Measurements from ENCODE around the gene IL15RA. TPM values are rescaled to one million over a fixed set of nuclear protein-coding genes. Genes with fewer than 3 reads are reported as not detected.

IL15RA gene
- total and polyA plus RNA-seq, 2 donors (not counting 3 experiments of a cell fraction or from before 2014, with no cell fraction given), result 18.8 to 20.6 TPM

GRCh38 chr10:5963591-5963990, 13.8 kb downstream of the IL15RA start:
- H3K4me3 ChIP-seq (replicated peaks in 1 of 3; ENCODE audit: insufficient read depth in 1 of 3, low read depth in 1 of 3, low read length in 3 of 3), result no peak overlapping the region
- peaks cover 4% of the 10 kb centered on the region for H3K4me1 ChIP-seq (ENCODE audit: control insufficient read depth, extremely low read depth, insufficient read depth, low read length)
- BruUV-seq (replicated peaks), result no TSS peak
- TF ChIP-seq JUN (IDR thresholded peaks at IDR 0.05; ENCODE audit: borderline replicate concordance, insufficient read depth, insufficient read length, low read depth), result no peak
- no peak for TF ChIP-seq MYC (IDR thresholded peaks at IDR 0.05; ENCODE audit: low read depth, low read length)
- no peak for TF ChIP-seq GATA2 (IDR thresholded peaks at IDR 0.05; ENCODE audit: insufficient read depth, insufficient read length, low read depth, low read length)
- no peak for TF ChIP-seq EZH2 (IDR thresholded peaks at IDR 0.05; ENCODE audit: borderline replicate concordance, low read depth, low read length, severe bottlenecking)
- TF ChIP-seq CTCF (IDR thresholded peaks at IDR 0.05; ENCODE audit: extremely low read depth in 1 of 2, insufficient read depth in 1 of 2, low read depth in 1 of 2, low read length in 2 of 2), result no peak
- no peak for TF ChIP-seq FOS (IDR thresholded peaks at IDR 0.05; ENCODE audit: borderline replicate concordance, insufficient read depth, low read length)
- TF ChIP-seq MAX (IDR thresholded peaks at IDR 0.05; ENCODE audit: insufficient read depth, insufficient read length), result no peak
- TF ChIP-seq POLR2AphosphoS5 (IDR thresholded peaks at IDR 0.05; ENCODE audit: insufficient read depth, low read depth, low read length), result no peak
- no peak for TF ChIP-seq POLR2A (IDR thresholded peaks at IDR 0.05; ENCODE audit: low read depth, low read length)
- H3K27me3 ChIP-seq (ENCODE audit: control insufficient read depth in 2 of 2, insufficient read depth in 2 of 2, low read length in 2 of 2), result no peaks in the 10 kb centered on the region
- no peak overlapping the region for H3K27ac ChIP-seq (ENCODE audit: insufficient read depth, low read depth, low read length)
- no peaks in the 10 kb centered on the region for H4K20me1 ChIP-seq (replicated peaks; ENCODE audit: control insufficient read depth, extremely low read depth, insufficient read depth, low read length)
- FAIRE-seq (no peak), DNase-seq (ENCODE audit: low read depth, low spot score) (no peak)
- peaks cover 5% of the 10 kb centered on the region for H3K79me2 ChIP-seq (ENCODE audit: control insufficient read depth, insufficient read depth, low read length)
- H3K4me2 ChIP-seq (ENCODE audit: insufficient read depth, low read length), result no peak overlapping the region
- H3K9me1 ChIP-seq (replicated peaks; ENCODE audit: control insufficient read depth, extremely low read depth, insufficient read depth, low read length), result no peaks in the 10 kb centered on the region
- intact Hi-C loops (cut with micrococcal nuclease), result no loop called here
- dilution Hi-C loops (cut with MboI; ENCODE audit: extremely low pct_ligation_motif_present, low sequenced_read_pairs), result loop anchor here (25.0 kb wide), 1 partner anchor 124 kb away; the partner anchor contains the start of gene RBM17
- POLR2A ChIA-PET, result no interaction called here
- no peak overlapping the region for H2AFZ ChIP-seq (ENCODE audit: low read depth, low read length)
- peaks cover 0 to 15% of the 10 kb centered on the region in 2 experiments for H3K36me3 ChIP-seq (ENCODE audit: control insufficient read depth in 2 of 2, extremely low read depth in 1 of 2, insufficient read depth in 2 of 2, low read length in 2 of 2)
- no peaks in the 10 kb centered on the region for H3K9me3 ChIP-seq (replicated peaks; ENCODE audit: control insufficient read depth, insufficient read depth, low read length)
- CTCF ChIA-PET, result no interaction called here
- no peak overlapping the region for H3K9ac ChIP-seq (replicated peaks; ENCODE audit: extremely low read depth, insufficient read depth, low read length)

All from endothelial cell of umbilical vein (primary cell).